ENCODE results near the gene DDC. TPM values are rescaled to one million over a fixed set of nuclear protein-coding genes. Genes with fewer than 3 reads are reported as not detected.

Gene DDC
- total and polyA plus RNA-seq, 7 donors: 0.36 to 77.2 (median 49.9) TPM; not detected in 3

- peaks cover 0 to 3% (median 0%) of the 10 kb centered on the region in 3 donors for H3K27me3 ChIP-seq
- H3K27ac ChIP-seq: no peak overlapping the region
- no peaks in the 10 kb centered on the region for H3K36me3 ChIP-seq
- no peaks in the 10 kb centered on the region for H3K9me3 ChIP-seq
- DNase-seq: no peak
- peaks cover 0 to 4% (median 0%) of the 10 kb centered on the region in 4 donors for H3K4me1 ChIP-seq
- 15 to 74% methylated on average over 8 of the region's 8 CpGs for WGBS, 2 donors
- TF ChIP-seq EP300 (IDR thresholded peaks at IDR 0.05) (no peak), POLR2A (IDR thresholded peaks at IDR 0.05) (no peak), POLR2AphosphoS5 (IDR thresholded peaks at IDR 0.05) (no peak), CTCF (IDR thresholded peaks at IDR 0.05) (no peak)
- intact Hi-C loops (cut with DNase I): no loop called here
- no peak overlapping the region for H3K4me3 ChIP-seq
Measured at GRCh38 chr7:50564171-50564570, 1.0 kb downstream of the DDC start.

- Histone ChIP-seq H3K4me3 (no peak overlapping the region), H3K27me3 (peaks cover 0 to 5% (median 0%) of the 10 kb centered on the region in 3 donors), H3K36me3 (no peaks in the 10 kb centered on the region), H3K4me1 (peaks cover 0 to 4% (median 0%) of the 10 kb centered on the region in 4 donors), H3K27ac (no peak overlapping the region), H3K9me3 (no peaks in the 10 kb centered on the region)
- DNase-seq: no peak
- TF ChIP-seq CTCF (IDR thresholded peaks at IDR 0.05) (no peak), EP300 (IDR thresholded peaks at IDR 0.05) (no peak), POLR2AphosphoS5 (IDR thresholded peaks at IDR 0.05) (no peak), POLR2A (IDR thresholded peaks at IDR 0.05) (no peak)
- 83 to 86% methylated on average over 5 of the region's 5 CpGs for WGBS, 2 donors
- intact Hi-C loops (cut with DNase I): no loop called here
Measured at GRCh38 chr7:50562136-50562535, 3.1 kb downstream of the DDC start.

- Histone ChIP-seq H3K9me3 (no peaks in the 10 kb centered on the region), H3K36me3 (no peaks in the 10 kb centered on the region), H3K4me1 (peaks cover 0 to 14% (median 0%) of the 10 kb centered on the region in 4 donors), H3K4me3 (no peak overlapping the region), H3K27me3 (peaks cover 0 to 5% (median 0%) of the 10 kb centered on the region in 3 donors), H3K27ac (no peak overlapping the region)
- TF ChIP-seq EP300 (IDR thresholded peaks at IDR 0.05) (no peak), POLR2AphosphoS5 (IDR thresholded peaks at IDR 0.05) (no peak), CTCF (IDR thresholded peaks at IDR 0.05) (no peak), POLR2A (IDR thresholded peaks at IDR 0.05) (no peak)
- no peak for DNase-seq
- 62 to 64% methylated on average over 9 of the region's 9 CpGs for WGBS, 2 donors
- intact Hi-C loops (cut with DNase I): no loop called here
Measured at GRCh38 chr7:50560865-50561351, 4.3 kb downstream of the DDC start.

- no peak overlapping the region for H3K27ac ChIP-seq
- H3K27me3 ChIP-seq: peaks cover 0 to 5% (median 0%) of the 10 kb centered on the region in 3 donors
- 88 to 92% methylated on average over 7 of the region's 7 CpGs for WGBS, 2 donors
- intact Hi-C loops (cut with DNase I): no loop called here
- DNase-seq: no peak
- peaks cover 0 to 15% (median 0%) of the 10 kb centered on the region in 4 donors for H3K4me1 ChIP-seq
- H3K36me3 ChIP-seq: no peaks in the 10 kb centered on the region
- no peak for TF ChIP-seq POLR2A (IDR thresholded peaks at IDR 0.05)
- TF ChIP-seq CTCF (IDR thresholded peaks at IDR 0.05): no peak
- TF ChIP-seq POLR2AphosphoS5 (IDR thresholded peaks at IDR 0.05): no peak
- no peak for TF ChIP-seq EP300 (IDR thresholded peaks at IDR 0.05)
- no peaks in the 10 kb centered on the region for H3K9me3 ChIP-seq
- no peak overlapping the region for H3K4me3 ChIP-seq
Measured at GRCh38 chr7:50559881-50560280, 5.3 kb downstream of the DDC start.

Data from sigmoid colon (tissue), 7 donors.